Measurements from ENCODE around the gene TRAP1.

TRAP1 gene

DNA sequence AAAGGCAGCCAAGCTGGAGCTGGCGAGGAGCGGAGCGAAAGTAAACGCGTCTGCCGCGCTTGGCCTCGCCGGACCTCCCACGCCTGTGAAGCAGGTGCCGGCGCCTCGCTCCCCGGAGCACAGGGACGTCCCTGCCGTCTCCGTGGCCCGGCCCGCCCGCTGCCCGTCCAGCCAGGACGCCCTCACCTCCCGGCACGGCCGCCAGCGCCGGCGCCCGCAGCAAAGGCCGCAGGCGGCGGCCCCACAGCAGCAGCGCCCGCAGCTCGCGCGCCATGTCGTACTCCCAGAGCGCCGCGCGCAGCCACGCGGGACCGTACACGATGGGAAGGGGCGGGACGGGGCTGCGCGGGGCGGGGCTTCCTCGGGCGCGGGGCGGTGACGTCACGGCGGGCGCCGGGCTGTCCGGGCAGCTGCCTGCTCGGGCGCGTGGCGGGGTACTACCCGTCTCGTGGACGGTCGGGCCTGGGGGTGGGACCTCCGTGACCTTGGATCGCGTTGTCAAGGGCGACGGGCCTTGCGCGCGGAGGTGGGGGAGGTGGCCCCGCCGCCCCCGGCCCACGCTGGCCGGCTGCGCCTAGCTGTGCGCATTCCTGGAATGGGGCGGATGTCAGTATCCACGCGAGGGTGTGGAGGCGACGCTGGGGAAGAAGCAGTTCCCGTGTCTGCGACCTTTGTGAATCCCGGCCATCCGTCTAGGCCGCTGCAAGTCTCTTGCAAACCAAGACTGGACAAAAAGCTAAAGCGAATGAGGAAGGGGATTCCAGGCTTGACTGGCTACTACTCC, at the start of gene TRAP1:
TRAP1 (minus strand) TSS at position 290 of the 784 bp plus-strand sequence; CDS start at position 274, 16 bp downstream.
- H3K4me3 ChIP-seq (ENCODE audit: low read length): peak within 1 kb of the TSS; percentile 84
- H3K9me3 ChIP-seq (ENCODE audit: control insufficient read depth, low read length): no peaks in the 10 kb centered on the region
- peaks cover 14% of the 10 kb centered on the region for H3K4me1 ChIP-seq (ENCODE audit: control insufficient read depth, insufficient read depth, low read length)
- H3K9ac ChIP-seq (ENCODE audit: low read length): peak within 1 kb of the TSS; percentile 93
- H3K36me3 ChIP-seq (ENCODE audit: control insufficient read depth, insufficient read depth, low read length, severe bottlenecking): peaks cover 5% of the 10 kb centered on the region
- no peaks in the 10 kb centered on the region for H3K27me3 ChIP-seq (replicated peaks; ENCODE audit: control insufficient read depth, insufficient read depth, low read length)
- peak; percentile 96 for DNase-seq (ENCODE audit: low read depth)

DNA sequence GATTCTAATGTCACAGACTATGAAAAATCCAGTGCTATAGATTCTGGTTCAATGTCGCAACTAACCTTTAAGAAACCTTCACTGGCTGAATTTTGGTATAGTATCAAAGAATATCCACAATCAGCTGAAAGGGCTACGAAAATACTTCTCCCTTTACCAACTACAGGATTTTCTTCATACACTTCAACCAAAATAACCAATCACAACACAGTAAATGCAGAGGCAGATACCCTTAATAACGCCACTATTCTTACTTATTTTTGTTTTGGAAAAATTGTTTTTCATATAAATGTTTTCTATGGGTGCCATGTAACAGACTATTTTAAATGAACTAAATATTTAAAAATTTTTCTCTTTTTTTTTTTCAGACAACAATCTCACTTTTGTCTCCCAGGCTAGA, 48.9 kb upstream of the TRAP1 start:
- Histone ChIP-seq H3K9ac (ENCODE audit: low read length) (no peak overlapping the region), H3K4me3 (ENCODE audit: low read length) (no peak overlapping the region), H3K36me3 (ENCODE audit: control insufficient read depth, insufficient read depth, low read length, severe bottlenecking) (peaks cover 80% of the 10 kb centered on the region), H3K27me3 (replicated peaks; ENCODE audit: control insufficient read depth, insufficient read depth, low read length) (no peaks in the 10 kb centered on the region), H3K9me3 (ENCODE audit: control insufficient read depth, low read length) (no peaks in the 10 kb centered on the region), H3K4me1 (ENCODE audit: control insufficient read depth, insufficient read depth, low read length) (no peaks in the 10 kb centered on the region)
- no peak for DNase-seq (ENCODE audit: low read depth)

- DNase-seq (ENCODE audit: low read depth): no peak
- Histone ChIP-seq H3K27me3 (replicated peaks; ENCODE audit: control insufficient read depth, insufficient read depth, low read length) (no peaks in the 10 kb centered on the region), H3K4me3 (ENCODE audit: low read length) (no peak overlapping the region), H3K36me3 (ENCODE audit: control insufficient read depth, insufficient read depth, low read length, severe bottlenecking) (peaks cover 76% of the 10 kb centered on the region), H3K9me3 (ENCODE audit: control insufficient read depth, low read length) (no peaks in the 10 kb centered on the region), H3K4me1 (ENCODE audit: control insufficient read depth, insufficient read depth, low read length) (no peaks in the 10 kb centered on the region), H3K9ac (ENCODE audit: low read length) (no peak overlapping the region)
Observed at GRCh38 chr16:3764409-3764808, 47.1 kb upstream of the TRAP1 start.

GRCh38 chr16:3762107-3762750, 44.9 kb upstream of the TRAP1 start:
- DNase-seq (ENCODE audit: low read depth): no peak
- no peaks in the 10 kb centered on the region for H3K27me3 ChIP-seq (replicated peaks; ENCODE audit: control insufficient read depth, insufficient read depth, low read length)
- peaks cover 72% of the 10 kb centered on the region for H3K36me3 ChIP-seq (ENCODE audit: control insufficient read depth, insufficient read depth, low read length, severe bottlenecking)
- no peaks in the 10 kb centered on the region for H3K9me3 ChIP-seq (ENCODE audit: control insufficient read depth, low read length)
- H3K9ac ChIP-seq (ENCODE audit: low read length): no peak overlapping the region
- H3K4me3 ChIP-seq (ENCODE audit: low read length): no peak overlapping the region
- no peaks in the 10 kb centered on the region for H3K4me1 ChIP-seq (ENCODE audit: control insufficient read depth, insufficient read depth, low read length)

DNA sequence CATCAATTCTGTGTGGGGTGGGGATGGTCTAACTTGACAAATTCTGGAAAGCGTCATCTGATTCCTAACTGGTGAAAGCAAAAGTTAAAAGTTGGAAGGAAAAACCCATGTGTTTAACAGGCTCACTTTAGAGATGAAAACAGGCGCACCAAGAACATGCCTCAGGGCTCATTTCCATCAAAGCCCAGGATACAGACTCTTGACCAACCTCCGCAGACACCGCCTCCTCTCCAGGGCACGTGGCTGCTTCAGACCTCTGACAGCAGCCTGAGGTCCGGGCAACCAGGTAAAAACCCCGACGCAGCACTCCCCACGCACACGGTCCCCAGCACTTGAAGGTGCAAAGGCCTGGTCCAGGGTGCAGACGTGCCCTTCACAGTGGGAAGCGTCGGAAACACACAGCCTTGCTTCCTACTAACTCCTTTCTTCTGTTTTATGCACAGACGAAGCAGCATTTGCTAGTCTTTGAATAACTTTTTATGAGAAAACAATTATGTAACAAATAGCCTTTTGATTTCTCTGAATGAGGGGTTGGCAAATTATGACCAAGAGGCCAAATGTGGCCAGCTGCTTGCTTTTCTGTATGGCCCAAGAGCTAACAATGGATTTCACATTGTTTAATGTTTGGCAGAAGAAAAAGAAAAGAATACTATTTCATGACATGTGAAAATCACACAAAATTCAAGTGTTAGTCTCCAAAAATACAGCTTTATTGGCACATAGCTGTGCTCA, 44.2 kb upstream of the TRAP1 start:
- Histone ChIP-seq H3K9me3 (ENCODE audit: control insufficient read depth, low read length) (no peaks in the 10 kb centered on the region), H3K36me3 (ENCODE audit: control insufficient read depth, insufficient read depth, low read length, severe bottlenecking) (peaks cover 72% of the 10 kb centered on the region), H3K9ac (ENCODE audit: low read length) (no peak overlapping the region), H3K4me1 (ENCODE audit: control insufficient read depth, insufficient read depth, low read length) (no peaks in the 10 kb centered on the region), H3K27me3 (replicated peaks; ENCODE audit: control insufficient read depth, insufficient read depth, low read length) (no peaks in the 10 kb centered on the region), H3K4me3 (ENCODE audit: low read length) (no peak overlapping the region)
- DNase-seq (ENCODE audit: low read depth): no peak

- Histone ChIP-seq H3K9me3 (ENCODE audit: control insufficient read depth, low read length) (no peaks in the 10 kb centered on the region), H3K4me3 (ENCODE audit: low read length) (no peak overlapping the region), H3K9ac (ENCODE audit: low read length) (no peak overlapping the region), H3K36me3 (ENCODE audit: control insufficient read depth, insufficient read depth, low read length, severe bottlenecking) (peaks cover 72% of the 10 kb centered on the region), H3K4me1 (ENCODE audit: control insufficient read depth, insufficient read depth, low read length) (no peaks in the 10 kb centered on the region), H3K27me3 (replicated peaks; ENCODE audit: control insufficient read depth, insufficient read depth, low read length) (no peaks in the 10 kb centered on the region)
- DNase-seq (ENCODE audit: low read depth): no peak
Observed at GRCh38 chr16:3760518-3760917, 43.2 kb upstream of the TRAP1 start.

DNA sequence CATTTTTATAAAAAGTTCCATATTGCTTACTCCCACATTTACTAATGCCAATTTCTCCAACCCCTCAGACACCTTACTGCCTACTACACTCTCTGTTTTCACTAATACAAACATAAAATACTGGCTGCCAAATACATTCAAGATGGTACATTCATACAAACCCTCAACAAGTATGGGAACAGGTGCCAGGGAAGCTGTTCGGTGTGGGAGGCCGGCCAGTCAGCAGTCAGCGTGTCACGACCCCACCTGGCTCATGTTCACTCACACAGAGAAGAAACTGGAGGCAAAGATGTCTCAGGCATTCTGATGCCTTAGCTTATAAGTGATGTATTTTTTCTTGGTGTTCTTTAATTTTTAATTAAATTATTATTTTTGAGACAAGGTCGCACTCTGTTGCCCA, 42.4 kb upstream of the TRAP1 start:
- no peaks in the 10 kb centered on the region for H3K27me3 ChIP-seq (replicated peaks; ENCODE audit: control insufficient read depth, insufficient read depth, low read length)
- H3K9ac ChIP-seq (ENCODE audit: low read length): no peak overlapping the region
- no peak overlapping the region for H3K4me3 ChIP-seq (ENCODE audit: low read length)
- peaks cover 6% of the 10 kb centered on the region for H3K4me1 ChIP-seq (ENCODE audit: control insufficient read depth, insufficient read depth, low read length)
- no peak for DNase-seq (ENCODE audit: low read depth)
- no peaks in the 10 kb centered on the region for H3K9me3 ChIP-seq (ENCODE audit: control insufficient read depth, low read length)
- peaks cover 71% of the 10 kb centered on the region for H3K36me3 ChIP-seq (ENCODE audit: control insufficient read depth, insufficient read depth, low read length, severe bottlenecking)

GRCh38 chr16:3756113-3756512, 38.8 kb upstream of the TRAP1 start:
- no peak overlapping the region for H3K9ac ChIP-seq (ENCODE audit: low read length)
- peaks cover 15% of the 10 kb centered on the region for H3K4me1 ChIP-seq (ENCODE audit: control insufficient read depth, insufficient read depth, low read length)
- H3K4me3 ChIP-seq (ENCODE audit: low read length): no peak overlapping the region
- DNase-seq (ENCODE audit: low read depth): no peak
- H3K9me3 ChIP-seq (ENCODE audit: control insufficient read depth, low read length): no peaks in the 10 kb centered on the region
- H3K36me3 ChIP-seq (ENCODE audit: control insufficient read depth, insufficient read depth, low read length, severe bottlenecking): peaks cover 65% of the 10 kb centered on the region
- H3K27me3 ChIP-seq (replicated peaks; ENCODE audit: control insufficient read depth, insufficient read depth, low read length): no peaks in the 10 kb centered on the region

- H3K9ac ChIP-seq (ENCODE audit: low read length): no peak overlapping the region
- no peaks in the 10 kb centered on the region for H3K27me3 ChIP-seq (replicated peaks; ENCODE audit: control insufficient read depth, insufficient read depth, low read length)
- H3K36me3 ChIP-seq (ENCODE audit: control insufficient read depth, insufficient read depth, low read length, severe bottlenecking): peaks cover 67% of the 10 kb centered on the region
- H3K4me3 ChIP-seq (ENCODE audit: low read length): no peak overlapping the region
- no peak for DNase-seq (ENCODE audit: low read depth)
- H3K4me1 ChIP-seq (ENCODE audit: control insufficient read depth, insufficient read depth, low read length): peaks cover 15% of the 10 kb centered on the region
- H3K9me3 ChIP-seq (ENCODE audit: control insufficient read depth, low read length): no peaks in the 10 kb centered on the region
Observed at GRCh38 chr16:3755249-3755648, 37.9 kb upstream of the TRAP1 start.

GRCh38 chr16:3754772-3755171, 37.4 kb upstream of the TRAP1 start:
- Histone ChIP-seq H3K4me1 (ENCODE audit: control insufficient read depth, insufficient read depth, low read length) (peaks cover 15% of the 10 kb centered on the region), H3K36me3 (ENCODE audit: control insufficient read depth, insufficient read depth, low read length, severe bottlenecking) (peaks cover 69% of the 10 kb centered on the region), H3K9me3 (ENCODE audit: control insufficient read depth, low read length) (no peaks in the 10 kb centered on the region), H3K9ac (ENCODE audit: low read length) (no peak overlapping the region), H3K4me3 (ENCODE audit: low read length) (no peak overlapping the region), H3K27me3 (replicated peaks; ENCODE audit: control insufficient read depth, insufficient read depth, low read length) (no peaks in the 10 kb centered on the region)
- no peak for DNase-seq (ENCODE audit: low read depth)

DNA sequence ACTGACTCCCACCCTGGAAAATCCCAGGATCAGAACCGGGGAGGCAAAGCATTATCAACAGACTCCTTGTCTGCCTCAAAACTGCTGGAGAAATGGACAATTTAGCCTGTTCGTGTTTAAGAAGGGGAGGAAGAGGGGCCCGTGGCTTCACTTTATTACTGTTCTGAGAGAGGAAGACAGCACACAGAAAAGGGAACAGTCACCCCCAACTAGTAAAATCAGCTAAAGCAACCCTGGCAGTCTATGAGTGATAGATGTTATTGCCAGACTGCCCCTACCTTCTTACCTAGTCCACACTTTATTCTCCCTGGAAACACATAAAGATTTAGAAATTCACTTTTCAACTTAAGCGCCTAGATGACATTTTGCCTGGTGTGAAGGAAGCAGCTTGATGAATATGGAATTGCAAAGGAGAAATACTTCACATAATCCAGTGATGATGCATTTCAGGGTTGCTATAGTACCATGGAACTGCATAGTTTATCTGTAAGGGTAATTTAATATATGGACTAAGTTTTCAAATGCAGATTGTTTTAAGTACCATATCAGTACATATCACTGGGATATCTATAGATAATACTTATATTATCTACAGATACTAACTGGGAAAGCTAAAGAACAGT, 36.9 kb upstream of the TRAP1 start:
- H3K36me3 ChIP-seq (ENCODE audit: control insufficient read depth, insufficient read depth, low read length, severe bottlenecking): peaks cover 70% of the 10 kb centered on the region
- peak; percentile 53 for DNase-seq (ENCODE audit: low read depth)

More for the DNA sequence above, 36.9 kb upstream of the TRAP1 start:
- Histone ChIP-seq H3K27me3 (replicated peaks; ENCODE audit: control insufficient read depth, insufficient read depth, low read length) (no peaks in the 10 kb centered on the region), H3K9ac (ENCODE audit: low read length) (no peak overlapping the region), H3K4me1 (ENCODE audit: control insufficient read depth, insufficient read depth, low read length) (peaks cover 15% of the 10 kb centered on the region), H3K9me3 (ENCODE audit: control insufficient read depth, low read length) (no peaks in the 10 kb centered on the region), H3K4me3 (ENCODE audit: low read length) (no peak overlapping the region)

All from adipocyte (in vitro differentiated cells).